HG02610 (cell line): Measurements from ENCODE around the gene D2HGDH.
"Not testable (repeated sequence)": the region's sequence is repeated elsewhere in the genome, so short reads cannot be mapped to it uniquely, and the experiment has no call there.

Experiments
- ATAC-seq: cut with Tn5 transposase; IDR thresholded peaks from one replicate; pipeline ENCODE4 v1.9.1; 2021; ENCODE audit warnings: mild to moderate bottlenecking, moderate library complexity; ENCODE audit not compliant: unreplicated experiment

The D2HGDH gene

GRCh38 chr2:241791385-241791784 lies 57.0 kb downstream of the D2HGDH start:
- ATAC-seq = not testable (repeated sequence)

DNA sequence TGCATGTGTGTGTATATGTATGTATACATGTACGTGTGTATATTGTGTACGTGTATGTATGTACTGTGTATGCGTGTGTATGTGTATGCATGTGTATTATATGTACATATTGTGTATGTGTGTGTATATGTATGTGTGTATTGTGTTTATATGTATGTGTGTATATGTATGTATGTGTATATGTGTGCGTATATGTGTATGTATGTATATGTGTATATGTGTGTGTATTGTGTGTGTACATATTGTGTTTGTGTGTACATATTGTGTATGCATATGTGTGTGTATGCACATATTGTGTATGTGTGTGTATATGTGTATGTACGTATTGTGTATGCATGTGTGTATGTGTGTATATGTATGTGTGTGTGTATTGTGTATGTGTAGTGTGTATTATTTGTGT lies 59.0 kb downstream of the D2HGDH start:
- no peak for ATAC-seq

DNA sequence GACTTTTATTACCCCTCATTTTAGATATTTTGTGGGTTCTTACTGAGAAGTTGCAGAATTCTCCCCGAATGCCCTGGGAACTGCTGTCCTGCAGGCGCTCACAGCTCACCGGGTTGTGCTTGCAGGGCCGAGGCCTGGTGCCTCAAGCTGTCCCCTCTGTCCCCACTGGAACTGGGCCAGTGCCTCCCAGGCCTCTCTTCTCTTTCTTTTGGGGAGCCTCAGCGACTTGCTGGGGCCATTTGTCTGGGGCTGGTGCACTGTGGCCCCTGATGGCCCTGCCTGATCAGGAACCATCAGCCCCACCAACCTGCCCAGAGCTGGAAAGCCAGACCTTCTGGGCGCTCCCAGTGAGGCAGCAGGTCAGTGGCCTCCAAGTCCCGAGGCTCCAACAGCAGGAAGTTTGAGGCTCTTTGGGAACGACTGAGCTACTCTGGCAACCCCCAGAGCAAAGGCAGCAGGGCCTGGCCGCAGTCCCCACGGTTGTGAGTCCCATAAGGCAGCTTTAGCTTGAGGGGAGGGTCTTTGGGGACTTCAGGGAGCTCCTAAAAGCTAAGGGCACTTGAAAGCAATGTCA lies 59.9 kb downstream of the D2HGDH start:
- ATAC-seq = no peak

- no peak for ATAC-seq
These were observed 60.9 kb downstream of the D2HGDH start for GRCh38 chr2:241795021-241795999.

- ATAC-seq = no peak
These were observed 61.8 kb downstream of the D2HGDH start for GRCh38 chr2:241796209-241796608.

DNA sequence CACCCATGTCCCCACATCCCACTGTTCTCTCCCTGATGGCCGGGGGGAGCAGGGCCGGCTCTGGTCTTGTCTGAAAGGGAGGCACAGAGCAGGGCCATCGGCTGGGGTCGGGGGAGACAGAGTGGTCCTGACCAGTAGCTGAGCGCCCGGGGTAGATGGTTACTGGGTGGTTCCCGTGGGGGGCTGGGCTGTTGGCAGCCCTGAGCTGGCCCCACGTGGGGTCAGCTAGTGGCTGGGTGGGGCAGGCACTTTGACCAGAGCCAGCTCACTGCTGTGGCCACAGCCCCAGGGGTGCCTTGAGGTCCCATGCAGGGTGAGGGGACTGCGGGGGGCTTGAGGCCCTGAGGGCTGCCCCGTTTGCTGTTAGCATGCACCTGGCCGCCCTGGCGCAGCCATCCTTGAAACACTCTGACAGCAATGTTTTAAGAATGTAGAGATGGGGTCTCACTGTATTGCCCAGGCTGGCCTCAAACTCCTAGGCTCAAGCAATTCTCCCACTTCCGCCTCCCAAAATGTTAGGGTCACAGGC lies 62.2 kb downstream of the D2HGDH start:
- no peak for ATAC-seq

- ATAC-seq = no peak
These were observed 63.1 kb downstream of the D2HGDH start for GRCh38 chr2:241797441-241798080.

GRCh38 chr2:241798081-241798630 lies 63.7 kb downstream of the D2HGDH start:
- ATAC-seq = no peak

DNA sequence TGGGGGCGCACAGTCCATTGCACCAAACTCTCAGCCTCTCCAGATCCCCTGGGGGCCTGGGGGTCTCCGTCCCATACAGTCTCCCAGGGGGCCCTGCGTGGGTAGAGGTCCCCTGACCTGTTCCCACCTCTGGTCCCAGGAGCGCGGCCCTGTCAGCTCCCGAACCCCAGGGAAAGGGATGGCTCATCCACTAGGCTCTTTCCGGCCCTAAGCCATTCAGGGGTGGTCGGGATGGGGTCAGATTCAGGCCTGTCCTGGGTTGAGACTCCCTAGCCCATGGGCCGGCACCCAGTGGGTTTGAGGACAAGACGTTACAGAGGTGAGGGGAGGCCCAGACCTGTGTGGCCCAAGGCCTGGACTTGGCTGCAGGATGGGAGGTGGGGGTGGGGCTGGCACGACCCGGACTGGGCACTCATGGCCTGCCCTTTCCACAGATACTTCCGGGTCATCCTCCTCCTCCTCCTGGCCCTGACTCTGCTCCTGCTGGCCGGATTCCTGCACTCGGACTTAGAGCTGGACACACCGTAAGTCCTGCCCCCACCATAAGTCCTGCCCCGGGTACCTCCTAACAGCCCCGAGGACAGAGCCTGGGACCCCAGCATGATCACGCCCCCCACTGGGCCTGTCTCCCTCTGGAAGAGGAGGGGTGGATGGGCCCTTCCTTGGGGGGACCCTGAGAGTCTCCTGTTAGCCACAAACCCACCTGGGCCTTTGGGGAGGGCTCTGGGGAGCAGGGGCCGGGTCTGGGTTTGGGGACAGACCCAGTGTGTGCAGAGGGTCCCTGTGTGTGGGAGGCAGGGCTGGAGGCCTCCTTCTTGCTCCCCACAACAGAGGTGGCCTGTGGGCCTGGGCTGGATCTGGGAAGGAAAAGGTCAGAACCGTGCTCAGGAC lies 64.4 kb downstream of the D2HGDH start:
- ATAC-seq = no peak

DNA sequence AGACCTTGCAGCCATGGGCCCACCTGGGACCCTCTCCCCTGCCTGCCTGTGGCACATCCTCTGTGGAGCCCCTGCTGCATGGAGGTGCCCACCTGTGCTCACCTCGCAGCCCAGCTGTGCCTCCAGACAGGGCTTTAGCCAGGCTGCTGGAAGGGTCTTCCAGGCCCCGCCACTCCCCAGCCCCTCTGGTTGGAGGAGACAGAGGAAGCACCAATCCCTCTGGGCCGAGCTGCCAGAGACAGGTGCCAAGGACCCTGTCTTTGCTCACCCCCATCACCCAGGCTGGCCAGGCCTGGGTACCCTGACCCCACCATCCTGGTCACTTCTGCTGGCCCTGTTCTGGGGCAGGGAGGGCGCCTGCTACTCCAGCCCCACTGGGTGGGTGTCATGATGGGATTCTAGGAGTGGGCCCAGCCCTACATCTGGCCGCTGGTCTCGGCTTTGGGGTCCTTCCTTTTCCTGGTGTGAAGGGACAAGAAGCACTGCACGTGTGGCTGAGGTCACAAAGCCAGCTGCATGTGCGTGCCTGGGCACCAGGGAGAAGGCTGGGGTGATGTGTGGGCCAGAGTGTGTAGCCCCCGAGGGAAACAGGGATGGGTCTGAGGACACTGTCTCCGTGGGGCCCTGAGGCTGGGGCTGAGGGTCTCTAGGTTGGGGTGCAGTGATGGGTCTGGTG lies 65.2 kb downstream of the D2HGDH start:
- no peak for ATAC-seq

GRCh38 chr2:241800198-241800903 lies 65.9 kb downstream of the D2HGDH start:
- ATAC-seq = not testable (repeated sequence)

- ATAC-seq = no peak
These were observed 67.4 kb downstream of the D2HGDH start for GRCh38 chr2:241801611-241802420.

DNA sequence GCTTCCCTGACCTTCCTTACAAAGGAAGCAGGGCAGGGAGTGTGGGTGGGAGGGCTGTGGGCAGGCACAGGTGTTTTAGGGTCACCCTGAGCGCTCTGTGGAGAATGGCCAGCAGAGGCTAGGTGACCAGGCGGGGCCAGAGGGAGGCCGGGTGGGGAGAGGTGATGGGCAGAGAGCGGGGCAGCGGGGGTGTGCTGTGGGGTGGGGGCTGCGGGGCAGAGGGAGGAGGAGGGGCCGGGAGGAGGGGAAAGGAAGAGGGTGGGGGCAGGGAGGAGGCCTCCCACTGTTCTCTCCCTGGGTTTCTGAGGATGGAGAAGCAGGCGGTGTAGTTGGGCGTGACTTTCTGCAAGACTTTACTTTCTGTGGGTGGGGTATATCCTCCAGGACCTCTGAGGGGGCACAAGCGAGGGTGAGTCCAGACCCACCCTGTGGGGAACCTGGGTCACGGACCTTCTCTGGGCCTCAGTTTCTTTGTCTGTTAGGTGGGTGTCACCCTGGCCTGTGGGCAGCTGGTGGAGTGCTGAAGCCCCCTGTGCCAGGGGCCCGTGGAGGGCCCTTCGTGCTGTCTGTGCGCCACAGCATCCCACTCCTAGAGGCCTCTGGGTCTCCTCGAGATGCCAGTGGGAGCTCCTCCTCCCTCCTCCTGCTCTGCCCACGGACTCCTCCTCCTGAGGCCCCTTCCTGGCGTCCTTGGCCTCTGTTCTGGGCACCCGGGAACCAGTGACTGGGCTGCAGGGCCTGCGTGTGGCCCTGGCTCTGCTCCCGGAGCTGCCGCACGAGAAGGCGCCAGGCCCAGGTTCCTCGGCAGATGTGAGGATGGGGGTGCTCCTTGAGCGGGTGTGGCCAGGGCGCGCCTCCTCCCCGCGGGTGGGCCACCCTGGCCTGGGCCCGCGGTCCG lies 68.2 kb downstream of the D2HGDH start:
- no peak for ATAC-seq

- ATAC-seq = no peak
These were observed 69.2 kb downstream of the D2HGDH start for GRCh38 chr2:241803387-241804325.

- ATAC-seq = no peak
These were observed 70.1 kb downstream of the D2HGDH start for GRCh38 chr2:241804326-241805229.
